GM19193 (cell line): ENCODE results near the gene GPX7.
A peak's percentile ranks its signal among the peaks of the same experiment; 100 is the strongest.

Experiments used
- POLR2A ChIP-seq: IDR thresholded peaks from 4 replicates; pipeline ENCODE4 v1.6.1; 2011; ENCODE audit not compliant: insufficient read depth, insufficient read length; ENCODE audit errors: extremely low read depth

Gene GPX7

GRCh38 chr1:52601991-52602855 lies at the start of gene GPX7:
TSS of gene GPX7 (plus strand) at chr1:52602371. CDS start at chr1:52602410, 39 bp downstream.
- peak; percentile 58 for TF ChIP-seq POLR2A

- TF ChIP-seq POLR2A: peak; percentile 47
Observed at GRCh38 chr1:52552505-52553361, 49.4 kb upstream of the GPX7 start, which contains the start of gene TUT4. TSS of gene TUT4 (minus strand) at chr1:52553092. CDS start at chr1:52526280, 26,812 bp downstream.

GRCh38 chr1:52553362-52554266 lies 48.6 kb upstream of the GPX7 start:
- TF ChIP-seq POLR2A: peak; percentile 75

GRCh38 chr1:52554267-52554640 lies 47.9 kb upstream of the GPX7 start:
- TF ChIP-seq POLR2A: no peak

- TF ChIP-seq POLR2A: no peak
Observed at GRCh38 chr1:52554756-52555155, 47.4 kb upstream of the GPX7 start.

GRCh38 chr1:52556641-52557360 lies 45.4 kb upstream of the GPX7 start:
- TF ChIP-seq POLR2A: no peak

GRCh38 chr1:52558941-52559340 lies 43.2 kb upstream of the GPX7 start:
- no peak for TF ChIP-seq POLR2A

- TF ChIP-seq POLR2A: no peak
Observed at GRCh38 chr1:52559875-52560274, 42.3 kb upstream of the GPX7 start.

GRCh38 chr1:52562766-52563165 lies 39.4 kb upstream of the GPX7 start:
- TF ChIP-seq POLR2A: no peak

- TF ChIP-seq POLR2A: no peak
Observed at GRCh38 chr1:52567943-52568342, 34.2 kb upstream of the GPX7 start.

GRCh38 chr1:52569449-52570210 lies 32.5 kb upstream of the GPX7 start:
- TF ChIP-seq POLR2A: no peak

- no peak for TF ChIP-seq POLR2A
Observed at GRCh38 chr1:52571783-52572182, 30.4 kb upstream of the GPX7 start.

GRCh38 chr1:52572387-52572786 lies 29.8 kb upstream of the GPX7 start:
- TF ChIP-seq POLR2A: no peak
